Embryonic facial prominence (tissue), 1 donor: ENCODE data around the gene PLBD2.
"Not testable (repeated sequence)": the region's sequence is repeated elsewhere in the genome, so short reads cannot be mapped to it uniquely, and the experiment has no call there.

Experiments used
- DNase-seq: peaks from one replicate; pipeline ENCODE4 v3.0.0-alpha.2; 2016; ENCODE audit errors: extremely low spot score

PLBD2 gene

GRCh38 chr12:113333877-113334785 is 24.3 kb upstream of the PLBD2 start:
- no peak for DNase-seq

GRCh38 chr12:113334786-113335539 is 23.4 kb upstream of the PLBD2 start, which contains the start of gene SLC8B1:
SLC8B1 (minus strand) TSS chr12:113335109; CDS start chr12:113332878, 2,231 bp downstream.
- DNase-seq: peak; percentile 58

- no peak for DNase-seq
These were observed 18.8 kb upstream of the PLBD2 start for GRCh38 chr12:113339540-113339939.

- DNase-seq: no peak
These were observed 18.3 kb upstream of the PLBD2 start for GRCh38 chr12:113340061-113340460.

- no peak for DNase-seq
These were observed 16.9 kb upstream of the PLBD2 start for GRCh38 chr12:113341535-113341934.

GRCh38 chr12:113345318-113345717 is 13.1 kb upstream of the PLBD2 start:
- DNase-seq: no peak

- no peak for DNase-seq
These were observed 12.0 kb upstream of the PLBD2 start for GRCh38 chr12:113346353-113346752.

- no peak for DNase-seq
These were observed 11.3 kb upstream of the PLBD2 start for GRCh38 chr12:113347107-113347506.

GRCh38 chr12:113347892-113348291 is 10.5 kb upstream of the PLBD2 start:
- no peak for DNase-seq

GRCh38 chr12:113348849-113349536 is 9.4 kb upstream of the PLBD2 start:
- no peak for DNase-seq

- no peak for DNase-seq
These were observed 7.3 kb upstream of the PLBD2 start for GRCh38 chr12:113351089-113351488.

- not testable (repeated sequence) for DNase-seq
These were observed 4.2 kb upstream of the PLBD2 start for GRCh38 chr12:113354192-113354591.

- DNase-seq: no peak
These were observed 949 bp downstream of the PLBD2 start for GRCh38 chr12:113359133-113359938.

- no peak for DNase-seq
These were observed 1.8 kb downstream of the PLBD2 start for GRCh38 chr12:113359939-113360748.

GRCh38 chr12:113361574-113362370 is 3.4 kb downstream of the PLBD2 start:
- DNase-seq: no peak

GRCh38 chr12:113364698-113365097 is 6.3 kb downstream of the PLBD2 start:
- DNase-seq: no peak

- DNase-seq: no peak
These were observed 7.4 kb downstream of the PLBD2 start for GRCh38 chr12:113365639-113366395.

- no peak for DNase-seq
These were observed 8.4 kb downstream of the PLBD2 start for GRCh38 chr12:113366827-113367226.

GRCh38 chr12:113368331-113368730 is 9.9 kb downstream of the PLBD2 start:
- DNase-seq: no peak
